ENCODE measurements around the gene FRRS1. TPM values are rescaled to one million over a fixed set of nuclear protein-coding genes. Genes with fewer than 3 reads are reported as not detected.

The FRRS1 gene
- total RNA-seq, 6 experiments from 2014 or later: 19.6 to 44.0 (median 31.4) TPM

GRCh38 chr1:99782920-99783319 lies 16.5 kb upstream of the FRRS1 start:
- Histone ChIP-seq H3K27me3 (no peaks in the 10 kb centered on the region), H3K4me3 (no peak overlapping the region), H3K9me3 (no peaks in the 10 kb centered on the region), H3K4me1 (no peaks in the 10 kb centered on the region), H3K36me3 (no peaks in the 10 kb centered on the region), H3K27ac (no peak overlapping the region)
- WGBS (ENCODE audit: insufficient coverage, low coverage, low lambda C conversion rate, missing lambda C conversion rate): 78% methylated on average over 3 of the region's 3 CpGs
- intact Hi-C loops (cut with DNase I): no loop called here
- DNase-seq (no peak), ATAC-seq (no peak)
- TF ChIP-seq, protein P1, sequence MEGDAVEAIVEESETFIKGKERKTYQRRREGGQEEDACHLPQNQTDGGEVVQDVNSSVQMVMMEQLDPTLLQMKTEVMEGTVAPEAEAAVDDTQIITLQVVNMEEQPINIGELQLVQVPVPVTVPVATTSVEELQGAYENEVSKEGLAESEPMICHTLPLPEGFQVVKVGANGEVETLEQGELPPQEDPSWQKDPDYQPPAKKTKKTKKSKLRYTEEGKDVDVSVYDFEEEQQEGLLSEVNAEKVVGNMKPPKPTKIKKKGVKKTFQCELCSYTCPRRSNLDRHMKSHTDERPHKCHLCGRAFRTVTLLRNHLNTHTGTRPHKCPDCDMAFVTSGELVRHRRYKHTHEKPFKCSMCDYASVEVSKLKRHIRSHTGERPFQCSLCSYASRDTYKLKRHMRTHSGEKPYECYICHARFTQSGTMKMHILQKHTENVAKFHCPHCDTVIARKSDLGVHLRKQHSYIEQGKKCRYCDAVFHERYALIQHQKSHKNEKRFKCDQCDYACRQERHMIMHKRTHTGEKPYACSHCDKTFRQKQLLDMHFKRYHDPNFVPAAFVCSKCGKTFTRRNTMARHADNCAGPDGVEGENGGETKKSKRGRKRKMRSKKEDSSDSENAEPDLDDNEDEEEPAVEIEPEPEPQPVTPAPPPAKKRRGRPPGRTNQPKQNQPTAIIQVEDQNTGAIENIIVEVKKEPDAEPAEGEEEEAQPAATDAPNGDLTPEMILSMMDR (IDR thresholded peaks at IDR 0.05): no peak
- no peak for TF ChIP-seq POLR2A (IDR thresholded peaks at IDR 0.05)

DNA sequence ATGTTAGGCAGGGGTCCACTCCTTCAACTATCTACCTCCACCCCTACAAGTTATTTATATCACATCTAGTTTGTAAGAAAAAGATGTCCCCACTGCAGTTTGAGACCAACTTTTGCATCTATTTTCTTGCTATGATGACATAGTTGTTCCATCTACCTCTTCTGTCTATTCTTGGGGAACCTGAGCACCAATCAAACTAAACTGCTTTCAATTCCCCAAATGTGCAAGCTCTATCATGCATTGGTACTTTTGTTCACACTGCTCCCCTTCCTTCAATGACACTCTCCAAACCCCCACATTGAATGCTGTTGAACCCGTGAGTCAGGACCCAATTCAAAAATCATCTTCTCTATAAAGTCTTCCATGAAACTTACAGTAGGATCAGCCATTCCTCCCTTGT lies 16.0 kb upstream of the FRRS1 start:
- no peaks in the 10 kb centered on the region for H3K36me3 ChIP-seq
- DNase-seq: no peak
- no peak for TF ChIP-seq POLR2A (IDR thresholded peaks at IDR 0.05)
- TF ChIP-seq, protein P1 (IDR thresholded peaks at IDR 0.05): no peak
- no peaks in the 10 kb centered on the region for H3K27me3 ChIP-seq
- intact Hi-C loops (cut with DNase I): no loop called here
- H3K4me3 ChIP-seq: no peak overlapping the region
- no peaks in the 10 kb centered on the region for H3K4me1 ChIP-seq
- WGBS (ENCODE audit: insufficient coverage, low coverage, low lambda C conversion rate, missing lambda C conversion rate): 100% methylated on average over 1 of the region's 1 CpG
- no peak for ATAC-seq
- H3K9me3 ChIP-seq: no peaks in the 10 kb centered on the region
- no peak overlapping the region for H3K27ac ChIP-seq

- H3K27me3 ChIP-seq: no peaks in the 10 kb centered on the region
- no peak overlapping the region for H3K27ac ChIP-seq
- H3K9me3 ChIP-seq: no peaks in the 10 kb centered on the region
- DNase-seq: no peak
- intact Hi-C loops (cut with DNase I): no loop called here
- H3K4me3 ChIP-seq: no peak overlapping the region
- no peaks in the 10 kb centered on the region for H3K4me1 ChIP-seq
- WGBS (ENCODE audit: insufficient coverage, low coverage, low lambda C conversion rate, missing lambda C conversion rate): no CpG with 5 or more reads among the region's 3 CpGs
- TF ChIP-seq, protein P1 (IDR thresholded peaks at IDR 0.05): no peak
- TF ChIP-seq POLR2A (IDR thresholded peaks at IDR 0.05): no peak
- H3K36me3 ChIP-seq: no peaks in the 10 kb centered on the region
- ATAC-seq: no peak
Measured at GRCh38 chr1:99781798-99782197, 15.4 kb upstream of the FRRS1 start.

GRCh38 chr1:99777752-99778151 lies 11.3 kb upstream of the FRRS1 start:
- intact Hi-C loops (cut with DNase I): no loop called here
- no peaks in the 10 kb centered on the region for H3K36me3 ChIP-seq
- WGBS (ENCODE audit: insufficient coverage, low coverage, low lambda C conversion rate, missing lambda C conversion rate): 51% methylated on average over 3 of the region's 3 CpGs
- H3K4me1 ChIP-seq: no peaks in the 10 kb centered on the region
- DNase-seq: no peak
- no peaks in the 10 kb centered on the region for H3K9me3 ChIP-seq
- H3K27ac ChIP-seq: no peak overlapping the region
- H3K27me3 ChIP-seq: no peaks in the 10 kb centered on the region
- no peak for ATAC-seq
- H3K4me3 ChIP-seq: no peak overlapping the region
- no peak for TF ChIP-seq POLR2A (IDR thresholded peaks at IDR 0.05)
- TF ChIP-seq, protein P1 (IDR thresholded peaks at IDR 0.05): no peak

- TF ChIP-seq, protein P1 (IDR thresholded peaks at IDR 0.05): no peak
- TF ChIP-seq POLR2A (IDR thresholded peaks at IDR 0.05): no peak
- intact Hi-C loops (cut with DNase I): no loop called here
- no peak for DNase-seq
- Histone ChIP-seq H3K4me3 (no peak overlapping the region), H3K36me3 (no peaks in the 10 kb centered on the region), H3K27me3 (no peaks in the 10 kb centered on the region), H3K27ac (no peak overlapping the region), H3K4me1 (no peaks in the 10 kb centered on the region), H3K9me3 (no peaks in the 10 kb centered on the region)
- no peak for ATAC-seq
Measured at GRCh38 chr1:99776120-99776519, 9.7 kb upstream of the FRRS1 start.

All from right lobe of liver (tissue), 6 donors.